Skeletal muscle tissue (tissue), 4 donors: ENCODE measurements around the gene RXFP1. TPM values are rescaled to one million over a fixed set of nuclear protein-coding genes. Genes with fewer than 3 reads are reported as not detected.
"Not testable (repeated sequence)": the region's sequence is repeated elsewhere in the genome, so short reads cannot be mapped to it uniquely, and the experiment has no call there.

Experiments
- H3K27ac ChIP-seq: one replicate; pipeline ENCODE4 v1.7.0; 2013; ENCODE audit warnings: mild to moderate bottlenecking, low read depth, low read length, inconsistent platforms
- H3K27me3 ChIP-seq, 3 donors: one replicate each; pipeline ENCODE4 v1.7.0; 2013; ENCODE audit warnings: low read length in 3 of 3; ENCODE audit not compliant: control insufficient read depth in 3 of 3, insufficient read depth in 3 of 3
- H3K36me3 ChIP-seq, 3 donors: one replicate each; pipeline ENCODE4 v1.7.0; 2013; ENCODE audit warnings: low read length in 3 of 3; ENCODE audit not compliant: control insufficient read depth in 3 of 3, insufficient read depth in 3 of 3
- H3K4me1 ChIP-seq, 3 donors: one replicate each; pipeline ENCODE4 v1.7.0; 2013; ENCODE audit warnings: low read length in 3 of 3, mild to moderate bottlenecking in 3 of 3; ENCODE audit not compliant: control insufficient read depth in 3 of 3, insufficient read depth in 3 of 3
- H3K4me3 ChIP-seq, 3 donors: one replicate each; pipeline ENCODE4 v1.7.0; 2013; ENCODE audit warnings: low read length in 3 of 3
- H3K9ac ChIP-seq, 3 donors: one replicate each; pipeline ENCODE4 v1.7.0; 2013; ENCODE audit warnings: low read length in 3 of 3, mild to moderate bottlenecking in 3 of 3, moderate library complexity in 2 of 3, low read depth in 1 of 3
- H3K9me3 ChIP-seq, 3 donors: one replicate each; pipeline ENCODE4 v1.7.0; 2013; ENCODE audit warnings: low read length in 3 of 3; ENCODE audit not compliant: control insufficient read depth in 3 of 3
- total RNA-seq: library from RNA; depleted of rRNA; stranded (reverse); fragments of >200 nt; gene quantifications from one replicate; pipeline ENCODE4 v1.2.3, GENCODE V29; 2014
- donor health status: Osteomylitis.

Gene RXFP1
- total RNA-seq, 1 donor from 2014 or later = 0.52 TPM

DNA sequence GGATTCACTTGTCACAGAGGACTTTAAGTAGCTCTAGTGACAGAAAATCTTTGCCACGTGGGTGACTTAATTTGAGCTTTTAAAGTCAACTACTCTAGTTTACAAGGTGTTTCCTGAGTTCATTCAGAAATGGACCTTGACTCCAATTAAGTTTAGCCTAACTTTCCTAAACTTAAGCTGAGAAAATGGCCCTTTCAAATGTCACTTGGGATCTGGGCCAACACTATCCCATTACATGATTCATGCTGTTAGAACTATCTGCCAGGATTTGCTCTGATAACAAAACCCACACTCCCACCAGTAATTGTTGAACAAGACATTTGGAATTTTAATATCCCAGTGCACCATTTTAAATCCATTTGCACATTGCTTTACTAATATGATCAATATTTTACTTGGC is 109.2 kb downstream of the RXFP1 start:
- no peaks in the 10 kb centered on the region for H3K36me3 ChIP-seq
- H3K9me3 ChIP-seq = no peaks in the 10 kb centered on the region
- no peak overlapping the region for H3K27ac ChIP-seq
- H3K4me3 ChIP-seq = no peak overlapping the region
- no peaks in the 10 kb centered on the region for H3K27me3 ChIP-seq
- no peak overlapping the region for H3K9ac ChIP-seq
- H3K4me1 ChIP-seq = no peaks in the 10 kb centered on the region

GRCh38 chr4:158636619-158637018 is 114.9 kb downstream of the RXFP1 start:
- H3K27me3 ChIP-seq = no peaks in the 10 kb centered on the region
- no peaks in the 10 kb centered on the region for H3K36me3 ChIP-seq
- no peak overlapping the region for H3K9ac ChIP-seq
- H3K27ac ChIP-seq = no peak overlapping the region
- no peaks in the 10 kb centered on the region for H3K9me3 ChIP-seq
- no peaks in the 10 kb centered on the region for H3K4me1 ChIP-seq
- no peak overlapping the region for H3K4me3 ChIP-seq

DNA sequence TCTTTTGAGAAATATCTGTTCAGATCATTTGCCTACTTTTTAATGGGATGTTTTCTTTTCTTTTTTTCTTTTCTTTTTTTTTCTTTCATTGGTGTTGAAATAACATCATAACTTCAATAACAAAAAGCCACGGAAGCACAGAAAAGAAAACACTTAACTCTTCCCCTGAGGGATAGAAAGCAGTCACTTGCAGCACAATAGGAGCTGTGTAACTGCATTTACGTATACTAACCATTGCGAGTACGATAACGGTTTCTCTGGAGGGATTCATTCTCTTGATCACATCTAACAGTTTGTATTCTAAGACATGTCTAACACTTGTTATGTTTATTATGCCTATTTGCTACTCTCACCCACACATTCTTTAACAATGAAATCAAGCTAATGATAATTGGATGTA is 122.7 kb downstream of the RXFP1 start:
- Histone ChIP-seq H3K4me1 (peaks cover 0 to 3% (median 0%) of the 10 kb centered on the region in 3 donors), H3K27ac (no peak overlapping the region), H3K9me3 (no peaks in the 10 kb centered on the region), H3K27me3 (no peaks in the 10 kb centered on the region), H3K4me3 (no peak overlapping the region), H3K9ac (no peak overlapping the region), H3K36me3 (no peaks in the 10 kb centered on the region)

- H3K4me3 ChIP-seq = no peak overlapping the region
- peaks cover 0 to 3% (median 0%) of the 10 kb centered on the region in 3 donors for H3K4me1 ChIP-seq
Observed at GRCh38 chr4:158644760-158645159, 123.1 kb downstream of the RXFP1 start.

GRCh38 chr4:158649111-158649680 is 127.5 kb downstream of the RXFP1 start:
- H3K9ac ChIP-seq = no peak overlapping the region
- H3K9me3 ChIP-seq = no peaks in the 10 kb centered on the region
- no peaks in the 10 kb centered on the region for H3K36me3 ChIP-seq
- H3K4me1 ChIP-seq = peaks cover 0 to 3% (median 0%) of the 10 kb centered on the region in 3 donors
- no peak overlapping the region for H3K4me3 ChIP-seq
- no peak overlapping the region for H3K27ac ChIP-seq
- H3K27me3 ChIP-seq = no peaks in the 10 kb centered on the region

More at GRCh38 chr4:158644760-158645159, 123.1 kb downstream of the RXFP1 start:
- Histone ChIP-seq H3K27ac (no peak overlapping the region), H3K9ac (no peak overlapping the region), H3K36me3 (no peaks in the 10 kb centered on the region), H3K27me3 (no peaks in the 10 kb centered on the region), H3K9me3 (no peaks in the 10 kb centered on the region)

DNA sequence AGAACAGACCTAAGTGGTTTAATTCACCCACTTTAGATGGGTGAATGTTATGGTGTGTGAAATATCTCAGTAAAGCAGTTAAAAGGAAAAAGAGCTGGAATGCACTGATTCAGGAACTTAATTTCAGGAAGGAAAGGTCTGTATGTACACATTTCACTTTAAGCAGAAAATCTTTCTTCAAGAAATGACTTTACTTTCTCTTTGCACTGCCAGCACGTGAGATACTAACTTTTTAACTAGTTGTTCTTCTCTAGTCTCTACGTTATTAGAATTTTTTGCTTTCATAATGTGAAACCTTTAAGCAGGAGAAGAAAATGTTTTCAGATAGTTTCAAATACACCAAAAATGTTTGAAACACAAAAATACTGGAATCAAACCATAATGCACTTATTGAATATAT is 131.2 kb downstream of the RXFP1 start:
- no peak overlapping the region for H3K4me3 ChIP-seq
- no peaks in the 10 kb centered on the region for H3K27me3 ChIP-seq
- H3K9me3 ChIP-seq = no peaks in the 10 kb centered on the region
- H3K9ac ChIP-seq = peak overlapping the region in 1 of 3 donors; percentile 24
- no peaks in the 10 kb centered on the region for H3K4me1 ChIP-seq
- no peaks in the 10 kb centered on the region for H3K36me3 ChIP-seq
- H3K27ac ChIP-seq = no peak overlapping the region

- no peaks in the 10 kb centered on the region for H3K4me1 ChIP-seq
Observed at GRCh38 chr4:158656439-158656838, 134.8 kb downstream of the RXFP1 start.

DNA sequence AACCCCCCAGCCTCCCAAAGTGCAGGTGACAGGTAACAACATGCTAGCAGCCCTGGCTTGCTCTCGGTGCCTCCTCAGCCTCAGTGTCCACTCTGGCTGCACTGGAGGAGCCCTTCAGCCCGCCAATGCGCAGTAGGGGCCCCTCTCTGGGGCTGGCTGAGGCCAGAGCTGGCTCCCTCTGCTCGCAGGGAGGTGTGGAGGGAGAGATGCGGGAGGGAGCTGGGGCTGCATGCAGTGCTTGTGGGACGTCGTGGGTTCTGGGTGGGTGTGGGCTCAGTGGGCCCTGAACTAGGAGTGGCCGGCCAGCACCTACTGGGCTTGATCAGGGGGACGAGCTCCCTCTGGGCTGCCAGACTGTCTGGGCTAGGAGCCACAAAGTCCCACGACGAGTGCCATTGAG is 135.6 kb downstream of the RXFP1 start:
- no peak overlapping the region for H3K27ac ChIP-seq
- no peaks in the 10 kb centered on the region for H3K36me3 ChIP-seq
- H3K4me3 ChIP-seq = no peak overlapping the region
- H3K9ac ChIP-seq = no peak overlapping the region
- no peaks in the 10 kb centered on the region for H3K27me3 ChIP-seq
- H3K4me1 ChIP-seq = no peaks in the 10 kb centered on the region
- H3K9me3 ChIP-seq = no peaks in the 10 kb centered on the region

More at GRCh38 chr4:158656439-158656838, 134.8 kb downstream of the RXFP1 start:
- Histone ChIP-seq H3K36me3 (no peaks in the 10 kb centered on the region), H3K9me3 (no peaks in the 10 kb centered on the region), H3K4me3 (no peak overlapping the region), H3K9ac (no peak overlapping the region), H3K27ac (no peak overlapping the region), H3K27me3 (no peaks in the 10 kb centered on the region)

DNA sequence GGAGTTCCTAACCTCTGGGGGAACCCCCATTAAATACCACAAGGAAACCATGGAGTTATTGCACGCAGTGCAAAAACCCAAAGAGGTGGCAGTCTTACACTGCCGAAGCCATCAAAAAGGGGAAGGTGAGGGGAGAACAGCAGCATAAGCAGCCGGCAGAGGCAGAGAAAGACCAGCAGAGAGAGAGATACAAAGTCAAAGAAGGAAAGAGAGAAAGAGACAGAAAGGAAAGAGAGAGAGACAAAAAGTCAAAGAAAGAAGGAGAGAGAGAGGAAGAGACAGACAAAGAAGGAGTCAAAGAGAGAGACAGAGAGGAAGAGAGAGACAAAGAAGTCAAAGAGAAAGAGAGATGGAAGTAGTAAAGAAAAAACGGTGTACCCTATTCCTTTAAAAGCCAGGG is 141.6 kb downstream of the RXFP1 start:
- not testable (repeated sequence) for H3K27me3 ChIP-seq, H3K9ac ChIP-seq, H3K27ac ChIP-seq, H3K36me3 ChIP-seq, H3K9me3 ChIP-seq, H3K4me3 ChIP-seq, H3K4me1 ChIP-seq

- not testable (repeated sequence) for H3K9ac ChIP-seq, H3K27me3 ChIP-seq, H3K4me1 ChIP-seq, H3K9me3 ChIP-seq, H3K27ac ChIP-seq, H3K4me3 ChIP-seq, H3K36me3 ChIP-seq
Observed at GRCh38 chr4:158663707-158664625, 142.3 kb downstream of the RXFP1 start.
